Hepatocyte (in vitro differentiated cells): ENCODE measurements around the gene CFAP141. TPM values are rescaled to one million over a fixed set of nuclear protein-coding genes. Genes with fewer than 3 reads are reported as not detected.

Experiments used
- DNase-seq: peaks from one replicate; pipeline ENCODE4 v3.0.0-alpha.2; 2016; ENCODE audit warnings: low spot score
- H2AFZ ChIP-seq: fragments of 200-600 bp; sonication (generic); 2 replicates; pipeline ENCODE4 v1.6.0; 2016; ENCODE audit warnings: antibody characterized with exemption, mild to moderate bottlenecking
- H3K27ac ChIP-seq: fragments of 200-600 bp; sonication (generic); 2 replicates; pipeline ENCODE4 v1.5.1; 2016; ENCODE audit warnings: mild to moderate bottlenecking
- H3K27me3 ChIP-seq: fragments of 200-600 bp; sonication (generic); 2 replicates; pipeline ENCODE4 v1.6.1; 2016
- H3K36me3 ChIP-seq: fragments of 200-600 bp; sonication (generic); replicated peaks from 2 replicates; pipeline ENCODE4 v1.5.1; 2016; ENCODE audit warnings: low read depth; ENCODE audit not compliant: insufficient read depth
- H3K4me1 ChIP-seq: fragments of 200-600 bp; sonication (generic); 2 replicates; pipeline ENCODE4 v1.5.1; 2016; ENCODE audit warnings: mild to moderate bottlenecking, moderate library complexity; ENCODE audit not compliant: insufficient read depth
- H3K4me2 ChIP-seq: fragments of 200-600 bp; sonication (generic); 2 replicates; pipeline ENCODE4 v1.6.0; 2016
- H3K4me3 ChIP-seq: fragments of 200-600 bp; sonication (generic); 2 replicates; pipeline ENCODE4 v1.5.1; 2016; ENCODE audit warnings: mild to moderate bottlenecking
- H3K79me2 ChIP-seq: fragments of 200-600 bp; sonication (generic); 2 replicates; pipeline ENCODE4 v1.6.0; 2017; ENCODE audit warnings: mild to moderate bottlenecking
- H3K9me2 ChIP-seq: fragments of 200-600 bp; sonication (generic); replicated peaks from 2 replicates; pipeline ENCODE4 v1.6.0; 2017; ENCODE audit warnings: mild to moderate bottlenecking; ENCODE audit not compliant: insufficient read depth
- H3K9me3 ChIP-seq: fragments of 200-600 bp; sonication (generic); 2 replicates; pipeline ENCODE4 v1.5.1; 2016; ENCODE audit warnings: low read depth, mild to moderate bottlenecking
- H4K20me1 ChIP-seq: fragments of 200-600 bp; sonication (generic); 2 replicates; pipeline ENCODE4 v1.6.0; 2016; ENCODE audit warnings: mild to moderate bottlenecking; ENCODE audit not compliant: insufficient read depth, poor library complexity, severe bottlenecking
- CTCF ChIP-seq: fragments of 200-600 bp; sonication (generic); IDR thresholded peaks from 2 replicates; pipeline ENCODE4 v1.5.1; 2016; ENCODE audit warnings: antibody characterized with exemption, mild to moderate bottlenecking; ENCODE audit not compliant: poor library complexity
- EZH2 ChIP-seq: fragments of 200-600 bp; sonication (generic); IDR thresholded peaks from 2 replicates; pipeline ENCODE4 v1.6.1; 2016; ENCODE audit warnings: antibody characterized with exemption, mild to moderate bottlenecking, borderline replicate concordance
- EZH2phosphoT487 ChIP-seq: fragments of 200-600 bp; sonication (generic); IDR thresholded peaks from one replicate; pipeline ENCODE4 v1.6.1; 2018; ENCODE audit warnings: antibody characterized with exemption, mild to moderate bottlenecking, low read depth, moderate library complexity; ENCODE audit not compliant: unreplicated experiment, severe bottlenecking
- WGBS: methylation state at CpG from one replicate; pipeline ENCODE4 v1.1.6; 2016; ENCODE audit warnings: low lambda C conversion rate; ENCODE audit errors: missing lambda C conversion rate; 5-methylcytosine and 5-hydroxymethylcytosine counted together
- polyA plus RNA-seq: library from polyadenylated mRNA; unstranded; fragments of >200 nt; fragmentation: Nextera tagmentation; extraction: Ambion mirVana; gene quantifications from 2 replicates; pipeline ENCODE4 v1.2.1, GENCODE V29; 2016
- total RNA-seq: library from RNA; depleted of rRNA; stranded (reverse); fragments of >200 nt; gene quantifications from 2 replicates; pipeline ENCODE4 v1.2.3, GENCODE V29; 2014

The CFAP141 gene
- total and polyA plus RNA-seq, 2 experiments from 2014 or later, result not detected

- 71% methylated on average over 1 of the region's 1 CpG for WGBS
- peaks cover 5% of the 10 kb centered on the region for H4K20me1 ChIP-seq
- H3K9me3 ChIP-seq, result no peaks in the 10 kb centered on the region
- H3K27ac ChIP-seq, result peak overlapping the region; percentile 52
- H3K36me3 ChIP-seq, result no peaks in the 10 kb centered on the region
- no peaks in the 10 kb centered on the region for H3K9me2 ChIP-seq
- H3K4me3 ChIP-seq, result no peak overlapping the region
- peaks cover 6% of the 10 kb centered on the region for H3K4me1 ChIP-seq
- TF ChIP-seq CTCF, result peak; percentile 55
- no peak for TF ChIP-seq EZH2
- H3K79me2 ChIP-seq, result peaks cover 13% of the 10 kb centered on the region
- H3K27me3 ChIP-seq, result no peaks in the 10 kb centered on the region
- peak; percentile 71 for DNase-seq
- peak overlapping the region; percentile 60 for H3K4me2 ChIP-seq
- H2AFZ ChIP-seq, result no peak overlapping the region
Observed at GRCh38 chr1:154186177-154186576, 20.0 kb downstream of the CFAP141 start.

- peak overlapping the region; percentile 76 for H3K4me3 ChIP-seq
- H3K9me2 ChIP-seq, result no peaks in the 10 kb centered on the region
- H3K27ac ChIP-seq, result peak overlapping the region; percentile 96
- H4K20me1 ChIP-seq, result peaks cover 33% of the 10 kb centered on the region
- H3K27me3 ChIP-seq, result no peaks in the 10 kb centered on the region
- peak overlapping the region; percentile 76 for H2AFZ ChIP-seq
- 6% methylated on average over 41 of the region's 41 CpGs for WGBS
- DNase-seq, result peak; percentile 98
- H3K4me2 ChIP-seq, result peak overlapping the region; percentile 87
- H3K36me3 ChIP-seq, result no peaks in the 10 kb centered on the region
- TF ChIP-seq EZH2 (no peak), EZH2phosphoT487 (no peak), CTCF (no peak)
- H3K9me3 ChIP-seq, result no peaks in the 10 kb centered on the region
- H3K4me1 ChIP-seq, result peaks cover 30% of the 10 kb centered on the region
- peaks cover 42% of the 10 kb centered on the region for H3K79me2 ChIP-seq
Observed at GRCh38 chr1:154183046-154183915, 22.9 kb downstream of the CFAP141 start.

GRCh38 chr1:154182344-154183045 lies 23.6 kb downstream of the CFAP141 start:
- Histone ChIP-seq H3K27me3 (no peaks in the 10 kb centered on the region), H4K20me1 (peaks cover 41% of the 10 kb centered on the region), H3K79me2 (peaks cover 50% of the 10 kb centered on the region), H3K4me3 (peak overlapping the region; percentile 76), H3K4me1 (peaks cover 38% of the 10 kb centered on the region), H3K9me3 (no peaks in the 10 kb centered on the region), H2AFZ (peak overlapping the region; percentile 48), H3K27ac (peak overlapping the region; percentile 96), H3K36me3 (no peaks in the 10 kb centered on the region), H3K4me2 (peak overlapping the region; percentile 87), H3K9me2 (no peaks in the 10 kb centered on the region)
- 1% methylated on average over 31 of the region's 35 CpGs for WGBS
- TF ChIP-seq EZH2, result no peak
- no peak for TF ChIP-seq CTCF
- no peak for TF ChIP-seq EZH2phosphoT487
- DNase-seq, result peak; percentile 83
